NOMO-1 treated with DMSO at 0.1 percent for 48 hours (cell line): ENCODE measurements around the gene MSANTD7.
"Not testable (repeated sequence)": the region's sequence is repeated elsewhere in the genome, so short reads cannot be mapped to it uniquely, and the experiment has no call there.

Experiments used
- DNase-seq: peaks from one replicate; lab custom pipeline; 2025; ENCODE audit not compliant: unreplicated experiment; lab: John Stamatoyannopoulos, UW

Gene MSANTD7

GRCh38 chr10:14837757-14838581, at the start of gene MSANTD7, which contains the start of the genes CDNF and HSPA14:
TSS of gene MSANTD7 (plus strand) at chr10:14838306. CDS start at chr10:14842285, 3,979 bp downstream.
TSS of gene CDNF (minus strand) at chr10:14838037. CDS start at chr10:14837946, 91 bp downstream.
TSS of gene HSPA14 (plus strand) at chr10:14838306. CDS start at chr10:14838403, 97 bp downstream.
- DNase-seq: peak; percentile 99

GRCh38 chr10:14798636-14799035, 39.5 kb upstream of the MSANTD7 start:
- DNase-seq: no peak

- DNase-seq: no peak
These were observed 37.7 kb upstream of the MSANTD7 start for GRCh38 chr10:14800397-14800796.

GRCh38 chr10:14801723-14802122, 36.4 kb upstream of the MSANTD7 start:
- no peak for DNase-seq

GRCh38 chr10:14803827-14804226, 34.3 kb upstream of the MSANTD7 start:
- no peak for DNase-seq

- DNase-seq: no peak
These were observed 31.8 kb upstream of the MSANTD7 start for GRCh38 chr10:14806318-14806717.

- DNase-seq: peak; percentile 10
These were observed 26.8 kb upstream of the MSANTD7 start for GRCh38 chr10:14810969-14811953.

- no peak for DNase-seq
These were observed 25.8 kb upstream of the MSANTD7 start for GRCh38 chr10:14812271-14812670.

- DNase-seq: peak; percentile 81
These were observed 22.4 kb upstream of the MSANTD7 start for GRCh38 chr10:14815681-14816080.

- not testable (repeated sequence) for DNase-seq
These were observed 21.4 kb upstream of the MSANTD7 start for GRCh38 chr10:14816717-14817116.

GRCh38 chr10:14820010-14820774, 17.9 kb upstream of the MSANTD7 start:
- no peak for DNase-seq

- DNase-seq: peak; percentile 35
These were observed 17.3 kb upstream of the MSANTD7 start for GRCh38 chr10:14820775-14821154.

- no peak for DNase-seq
These were observed 16.3 kb upstream of the MSANTD7 start for GRCh38 chr10:14821635-14822375.

GRCh38 chr10:14822879-14823755, 15.0 kb upstream of the MSANTD7 start:
- peak; percentile 78 for DNase-seq

- DNase-seq: no peak
These were observed 14.1 kb upstream of the MSANTD7 start for GRCh38 chr10:14823966-14824365.

GRCh38 chr10:14826076-14826829, 11.9 kb upstream of the MSANTD7 start:
- DNase-seq: peak; percentile 76

GRCh38 chr10:14833106-14833505, 5.0 kb upstream of the MSANTD7 start:
- DNase-seq: no peak

GRCh38 chr10:14836208-14836607, 1.9 kb upstream of the MSANTD7 start:
- DNase-seq: no peak
